T1000 (cell line): Measurements from ENCODE around the gene CACNA1G.

Experiments used
- DNase-seq: peaks from one replicate; lab custom pipeline; 2025; ENCODE audit warnings: mixed read lengths; lab: John Stamatoyannopoulos, UW

The CACNA1G gene

DNA sequence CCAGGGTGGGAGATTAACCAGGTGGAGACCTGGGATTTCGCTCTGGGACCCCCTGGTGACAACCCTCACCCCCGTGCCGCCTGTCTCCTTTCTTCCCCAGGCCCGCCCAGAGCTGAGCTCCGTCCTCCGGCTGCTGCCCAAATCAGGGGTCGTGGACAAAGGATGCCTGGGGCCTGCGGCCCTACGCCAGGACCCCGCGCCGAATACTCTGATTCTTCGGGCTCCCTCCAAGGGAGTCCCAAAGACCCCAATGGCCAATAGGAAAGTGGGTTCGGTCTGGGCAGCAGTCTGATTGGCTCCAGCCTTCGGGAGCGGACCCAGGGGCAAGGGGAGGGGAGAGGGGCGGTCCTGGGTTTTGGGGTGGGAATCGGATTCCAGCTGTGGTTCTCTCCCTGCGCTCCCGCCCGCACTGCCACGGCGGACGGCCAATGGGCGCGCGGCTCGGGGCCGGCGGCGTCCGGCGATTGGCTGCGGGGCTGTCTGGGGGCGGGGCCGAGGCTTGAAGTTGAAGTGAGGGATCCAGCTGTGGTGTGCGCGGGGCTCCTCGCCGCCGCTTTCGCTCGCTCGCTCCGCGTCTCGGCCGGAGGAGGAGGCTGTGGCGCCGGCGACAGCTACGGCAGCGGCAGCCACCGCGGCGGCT, at the start of gene CACNA1G:
Gene CACNA1G, plus strand, starts transcription at position 531 of the 640 bp plus-strand sequence. CDS start 745 bp downstream, outside the sequence.
- DNase-seq = peak; percentile 90

DNA sequence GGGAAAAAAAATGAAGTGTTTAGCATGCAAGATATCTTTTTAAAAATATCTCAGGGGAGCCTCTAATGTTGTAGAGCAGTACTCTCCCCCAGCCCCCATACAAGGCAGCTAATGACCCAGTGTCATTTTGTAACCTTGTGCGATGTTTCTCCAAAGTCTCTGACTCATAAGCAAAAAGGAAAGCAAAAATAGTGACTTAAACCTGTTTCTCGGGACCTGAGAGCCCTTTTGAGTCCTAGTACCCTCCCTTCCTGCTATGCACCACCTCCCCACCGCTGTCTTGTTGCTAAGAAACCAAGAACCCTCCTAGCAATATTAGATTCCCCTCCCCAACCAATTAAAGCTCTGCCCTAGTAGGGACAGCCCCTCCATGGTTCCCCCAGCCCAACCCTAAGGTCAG, 49.5 kb upstream of the CACNA1G start:
- no peak for DNase-seq

DNA sequence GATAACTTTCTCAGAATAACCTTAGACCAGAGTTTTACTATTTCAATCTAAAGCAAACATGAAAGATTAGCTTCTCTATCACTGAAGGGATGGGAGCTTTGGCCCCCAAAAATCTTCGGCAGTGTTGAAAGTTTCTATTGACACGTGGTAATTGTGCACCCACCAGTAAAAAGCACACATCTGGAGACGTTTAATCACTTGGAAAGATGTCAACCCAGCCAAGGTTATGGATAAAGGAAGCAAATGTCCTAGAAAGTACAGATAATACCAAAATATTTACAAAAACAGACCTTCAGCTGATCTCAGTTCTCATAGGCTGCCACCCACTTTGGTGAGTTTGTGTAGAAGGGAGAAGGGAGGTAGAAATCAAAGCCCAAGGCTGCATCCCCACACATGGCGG, 47.0 kb upstream of the CACNA1G start:
- DNase-seq = no peak

DNA sequence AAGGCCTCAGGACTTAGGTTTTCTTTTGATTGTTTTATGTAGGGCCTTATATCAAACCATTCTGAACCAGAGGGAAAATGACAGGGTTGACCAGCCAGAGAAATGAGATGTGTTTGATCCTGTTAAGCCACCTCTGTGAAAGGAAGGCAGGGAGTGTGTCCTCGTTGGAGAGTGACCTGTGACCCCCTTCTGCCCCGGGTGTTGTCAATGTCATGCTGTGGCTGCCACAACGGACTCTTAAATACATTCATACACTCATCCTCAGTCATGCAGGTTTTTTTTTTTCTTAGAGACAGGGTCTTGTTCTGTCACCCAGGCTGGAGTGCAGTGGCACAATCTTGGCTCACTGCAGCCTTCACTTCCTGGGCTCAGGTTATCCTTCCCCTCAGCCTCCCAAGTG, 46.1 kb upstream of the CACNA1G start:
- no peak for DNase-seq

DNA sequence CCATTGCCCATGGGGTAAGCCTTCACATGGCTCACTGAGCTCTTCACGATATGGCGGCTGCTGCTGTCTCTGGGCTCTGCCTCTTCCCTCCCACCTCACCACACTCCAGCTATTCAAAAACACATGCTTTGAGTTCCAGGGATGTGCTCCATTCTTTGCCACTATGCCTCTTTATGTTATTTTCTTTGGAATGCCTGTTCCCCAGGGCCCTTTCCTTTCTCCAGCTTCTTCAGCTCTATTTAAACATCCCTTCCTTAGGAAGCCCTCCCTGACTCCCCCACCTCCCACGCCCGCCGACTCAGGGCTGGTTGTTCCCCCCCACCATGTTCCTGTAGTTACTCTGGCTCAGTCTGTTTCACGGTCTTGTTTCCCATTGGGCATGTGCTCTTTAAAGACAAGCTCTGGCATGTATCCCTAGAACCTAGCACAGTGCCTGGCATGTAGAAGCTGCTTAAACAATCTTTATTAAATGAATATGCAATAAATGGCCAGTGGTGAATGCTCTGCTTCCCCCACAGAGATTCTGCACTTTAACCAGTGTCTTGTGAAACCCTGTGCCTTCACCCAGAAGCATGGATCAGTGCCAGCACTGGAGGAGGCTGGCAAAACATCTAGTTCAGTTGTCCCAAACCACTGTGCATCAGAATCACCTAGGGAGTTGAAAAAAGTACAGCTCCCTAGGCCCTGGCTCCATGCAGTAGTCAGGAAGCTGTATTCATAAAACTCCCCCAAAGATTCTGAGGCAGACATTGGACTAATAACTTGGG, 45.4 kb upstream of the CACNA1G start:
- DNase-seq = no peak

DNA sequence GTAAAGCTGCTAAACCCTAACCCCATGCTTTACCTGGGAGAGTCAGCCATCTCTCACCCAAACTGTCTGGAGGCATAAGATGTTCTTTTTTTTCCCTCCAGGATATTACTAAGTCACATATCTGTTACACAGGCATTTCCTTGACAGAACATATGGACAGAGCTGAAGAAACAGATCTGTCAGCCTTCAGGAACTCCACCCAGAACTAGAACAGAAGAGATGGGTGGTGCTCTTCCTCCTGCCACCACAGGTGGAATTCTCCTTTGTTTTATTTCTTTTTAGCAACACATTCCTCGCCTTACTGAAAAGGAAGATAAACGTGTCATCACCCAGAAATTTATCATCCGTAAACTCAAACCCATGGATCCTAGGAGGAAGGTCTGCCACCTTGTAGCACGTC, 43.5 kb upstream of the CACNA1G start:
- no peak for DNase-seq

DNA sequence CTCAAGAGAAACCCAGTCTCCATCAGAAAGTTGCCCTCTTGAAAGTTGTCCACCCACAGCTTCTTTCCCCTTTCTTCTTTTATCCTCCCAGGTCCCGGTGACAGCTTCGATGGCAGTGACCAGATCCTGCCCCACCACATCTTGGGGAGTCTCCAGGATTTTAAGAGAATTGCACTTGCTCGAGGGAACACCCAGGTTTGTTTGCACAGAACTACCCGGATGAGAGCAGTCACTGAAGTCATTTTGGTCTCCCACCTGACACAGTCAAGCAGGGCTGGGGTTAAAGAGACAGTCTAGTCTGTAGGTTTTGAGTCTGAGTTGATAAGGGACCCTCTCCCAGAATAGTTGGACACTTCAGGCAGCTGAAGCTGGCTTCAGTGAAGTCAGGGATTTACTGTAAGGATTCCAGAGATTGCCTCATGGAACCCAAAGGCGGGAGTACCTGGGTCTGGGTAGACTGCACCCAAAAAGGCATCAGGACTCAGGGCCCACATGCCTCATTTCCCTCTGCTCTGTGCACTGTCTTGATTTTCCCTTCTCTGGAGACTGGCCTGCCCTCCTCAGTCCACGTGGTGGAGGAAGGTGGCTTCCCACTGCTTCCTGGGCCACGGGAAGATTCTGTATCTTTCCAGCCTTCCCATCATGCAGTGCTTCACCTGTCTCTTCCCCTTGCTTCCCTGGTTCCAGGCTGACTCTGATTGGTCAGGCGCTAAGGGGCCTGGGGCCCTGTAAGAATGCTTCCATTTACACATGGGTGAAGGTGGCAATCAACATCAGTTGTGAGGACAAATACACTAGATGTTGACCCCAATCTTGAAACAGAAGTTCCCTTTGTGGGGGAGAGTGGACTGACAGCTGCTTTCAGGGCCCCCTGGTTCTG, 42.8 kb upstream of the CACNA1G start:
- DNase-seq = no peak

DNA sequence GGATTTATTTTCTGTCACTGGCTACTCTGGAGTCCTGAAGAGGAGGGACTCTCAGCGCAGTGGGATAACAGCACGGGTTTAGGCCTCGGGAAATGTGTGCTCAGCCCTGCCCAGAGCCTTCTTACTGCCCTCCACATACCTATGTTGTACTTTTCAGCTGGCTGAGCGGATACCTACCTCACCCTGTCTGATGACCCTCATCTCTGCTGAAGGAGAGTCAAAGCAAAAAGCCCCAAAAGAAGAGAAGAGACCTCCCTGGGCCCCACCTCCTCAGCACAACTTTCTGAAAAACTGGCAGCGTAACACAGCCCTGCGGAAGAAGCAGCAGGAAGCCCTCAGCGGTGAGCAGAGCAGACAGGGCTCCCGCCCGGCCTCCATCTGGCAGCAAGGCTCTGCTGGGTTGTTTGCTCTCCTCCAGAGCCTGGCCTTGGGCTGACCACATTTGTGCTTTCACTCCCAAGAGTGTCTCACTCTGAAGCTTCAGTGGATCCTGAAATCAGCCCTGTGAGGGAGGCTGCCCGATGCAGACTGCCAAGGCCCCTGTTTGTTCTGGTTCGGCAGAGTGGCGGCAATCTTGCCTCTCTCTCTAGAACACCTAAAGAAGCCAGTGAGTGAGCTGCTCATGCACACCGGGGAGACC, 42.0 kb upstream of the CACNA1G start:
- no peak for DNase-seq

DNA sequence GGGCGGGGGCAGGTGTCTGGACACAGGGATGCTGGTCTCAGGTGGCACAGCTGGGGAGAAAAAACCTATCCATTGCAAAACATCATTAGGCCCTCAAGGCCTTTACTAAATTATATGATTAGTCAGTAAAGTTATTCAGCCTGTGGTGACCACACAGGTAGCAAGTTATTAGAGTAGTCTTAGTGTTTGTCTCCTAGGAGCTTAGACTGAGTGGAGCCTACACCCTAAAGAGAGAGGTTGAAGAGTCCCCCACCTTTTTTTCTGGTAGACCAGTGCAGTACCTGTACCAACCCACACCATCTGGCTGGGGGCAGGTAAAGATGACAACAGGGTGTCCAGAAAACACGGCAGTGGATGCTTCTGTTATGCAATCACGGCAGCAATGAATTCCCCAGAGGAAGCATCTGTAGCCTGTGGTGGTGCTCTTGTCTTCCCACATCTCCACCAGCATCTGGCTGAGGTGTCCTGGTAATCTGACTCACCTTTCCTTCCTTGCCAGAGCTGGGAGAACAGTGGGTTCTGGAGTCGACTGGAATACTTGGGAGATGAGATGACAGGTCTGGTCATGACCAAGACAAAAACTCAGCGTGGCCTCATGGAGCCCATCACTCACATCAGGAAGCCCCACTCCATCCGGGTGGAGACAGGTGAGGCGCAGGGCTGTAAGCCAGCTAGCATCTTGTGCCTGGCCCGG, 41.2 kb upstream of the CACNA1G start:
- DNase-seq = no peak

DNA sequence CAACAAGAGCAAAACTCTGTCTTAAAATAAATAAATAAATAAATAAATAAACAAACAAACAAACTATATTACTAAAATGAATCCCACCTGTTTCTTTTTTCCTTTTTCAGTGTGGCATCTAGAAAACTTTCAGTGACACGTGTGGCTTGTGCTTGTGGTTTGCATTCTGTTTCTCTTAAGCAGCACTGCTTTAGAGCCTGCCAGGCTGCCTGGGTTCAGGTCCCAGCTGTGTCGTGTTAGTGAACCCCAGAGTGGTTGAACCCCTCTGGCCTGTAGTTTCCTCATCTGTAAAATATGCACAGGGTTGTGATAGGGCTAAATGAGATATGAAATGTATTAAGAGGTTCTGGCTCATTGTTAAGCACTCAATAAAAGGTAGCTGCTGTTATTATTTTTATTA, 40.0 kb upstream of the CACNA1G start:
- DNase-seq = no peak

DNA sequence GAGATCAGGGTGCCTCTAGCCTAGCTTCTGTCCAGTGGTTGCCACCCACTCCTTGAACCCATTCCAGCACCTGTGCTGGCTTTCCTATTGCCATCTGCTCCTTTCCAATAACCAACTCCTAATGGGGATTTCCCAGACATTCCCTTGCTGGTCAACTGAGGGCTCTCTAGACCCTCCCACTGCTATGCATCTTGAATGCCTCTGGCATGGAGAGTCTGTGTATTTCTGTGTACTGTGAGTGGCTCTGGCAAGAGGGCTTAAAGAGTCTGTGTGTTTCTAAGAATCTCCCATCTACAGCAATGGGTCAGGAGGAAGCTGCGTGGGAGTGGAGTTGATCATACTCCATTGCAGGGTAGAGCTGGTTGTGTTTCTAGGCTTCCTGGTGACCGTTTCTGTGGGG, 39.0 kb upstream of the CACNA1G start:
- no peak for DNase-seq

DNA sequence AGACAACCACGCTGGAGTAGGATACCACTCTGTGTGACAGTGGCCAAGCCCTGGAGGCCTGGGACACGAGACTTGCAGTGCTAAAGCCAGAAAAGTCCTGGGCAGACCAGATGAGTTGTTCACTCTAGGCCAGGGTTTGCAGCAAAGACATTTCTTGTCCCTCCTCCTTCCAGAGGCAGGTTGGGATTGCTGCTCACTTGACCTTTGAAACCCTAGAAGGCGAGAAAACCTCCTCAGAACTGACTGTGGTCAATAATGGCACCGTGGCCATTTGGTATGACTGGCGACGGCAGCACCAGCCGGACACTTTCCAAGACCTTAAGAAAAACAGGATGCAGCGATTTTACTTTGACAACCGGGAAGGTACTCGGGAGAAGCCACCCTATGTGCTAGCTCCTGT, 37.7 kb upstream of the CACNA1G start:
- no peak for DNase-seq

DNA sequence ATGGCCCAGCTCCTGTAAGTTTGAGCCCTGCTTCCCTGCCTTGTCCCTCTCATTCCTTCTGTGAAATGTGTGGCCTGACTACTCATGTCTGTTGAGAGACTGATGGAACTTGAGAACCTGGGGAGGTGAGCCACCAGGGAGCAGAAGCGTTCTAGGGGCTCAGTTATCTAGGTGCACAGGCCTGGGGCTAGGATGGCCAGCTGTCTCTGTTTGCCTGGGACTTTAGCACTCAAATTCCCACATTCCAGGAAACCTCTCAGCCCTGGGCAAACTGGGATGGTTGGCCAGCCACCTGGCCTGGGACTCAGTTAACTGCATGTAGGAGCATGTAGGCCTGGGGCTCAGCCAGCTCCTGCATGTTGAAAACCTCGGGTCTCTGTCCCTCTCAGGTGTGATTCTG, 37.3 kb upstream of the CACNA1G start:
- DNase-seq = no peak

DNA sequence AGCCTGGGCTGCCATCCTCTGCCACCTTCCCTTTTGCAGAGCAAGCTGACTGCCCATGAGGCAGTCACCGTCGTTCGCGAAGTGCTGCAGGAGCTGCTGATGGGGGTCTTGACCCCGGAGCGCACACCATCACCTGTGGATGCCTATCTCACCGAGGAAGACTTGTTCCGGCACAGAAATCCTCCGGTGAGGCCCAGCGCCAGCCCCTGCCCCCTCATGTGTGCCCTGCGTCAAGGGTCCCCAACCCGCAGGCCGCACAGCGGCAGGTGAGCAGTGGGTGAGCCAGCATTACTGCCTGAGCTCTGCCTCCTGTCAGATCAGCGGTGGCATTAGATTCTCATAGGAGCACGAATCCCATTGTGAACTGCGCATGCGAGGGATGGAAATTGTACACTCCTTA, 35.7 kb upstream of the CACNA1G start:
- DNase-seq = no peak

DNA sequence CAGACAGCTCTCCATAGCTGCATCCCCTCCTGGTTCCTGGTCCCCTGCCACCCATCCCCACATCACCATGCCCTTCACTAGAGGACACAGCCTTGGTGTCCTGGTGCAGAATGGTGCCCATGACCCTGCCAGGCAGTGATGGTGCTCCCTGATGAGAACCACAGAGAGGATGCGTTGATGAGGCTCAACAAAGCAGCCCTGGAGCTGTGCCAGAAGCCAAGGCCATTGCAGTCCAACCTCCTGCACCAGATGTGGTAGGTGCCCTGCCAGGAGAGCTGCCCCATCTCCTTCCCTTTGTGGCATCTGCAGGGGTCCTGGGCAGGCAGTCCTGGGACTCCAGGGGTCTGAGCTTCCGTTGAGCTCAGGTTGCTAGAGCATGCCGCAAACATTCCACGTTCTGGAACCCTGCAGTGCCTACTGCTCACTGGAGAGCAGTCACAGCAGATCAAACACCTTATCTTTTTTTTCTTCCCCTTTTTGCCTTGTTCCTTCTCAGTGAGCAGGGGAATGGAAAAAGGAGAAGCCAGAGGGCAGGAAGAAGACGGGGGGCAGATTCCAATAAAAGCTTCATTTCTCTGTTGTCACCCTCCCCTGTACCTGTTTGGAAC, 33.3 kb upstream of the CACNA1G start:
- DNase-seq = no peak

DNA sequence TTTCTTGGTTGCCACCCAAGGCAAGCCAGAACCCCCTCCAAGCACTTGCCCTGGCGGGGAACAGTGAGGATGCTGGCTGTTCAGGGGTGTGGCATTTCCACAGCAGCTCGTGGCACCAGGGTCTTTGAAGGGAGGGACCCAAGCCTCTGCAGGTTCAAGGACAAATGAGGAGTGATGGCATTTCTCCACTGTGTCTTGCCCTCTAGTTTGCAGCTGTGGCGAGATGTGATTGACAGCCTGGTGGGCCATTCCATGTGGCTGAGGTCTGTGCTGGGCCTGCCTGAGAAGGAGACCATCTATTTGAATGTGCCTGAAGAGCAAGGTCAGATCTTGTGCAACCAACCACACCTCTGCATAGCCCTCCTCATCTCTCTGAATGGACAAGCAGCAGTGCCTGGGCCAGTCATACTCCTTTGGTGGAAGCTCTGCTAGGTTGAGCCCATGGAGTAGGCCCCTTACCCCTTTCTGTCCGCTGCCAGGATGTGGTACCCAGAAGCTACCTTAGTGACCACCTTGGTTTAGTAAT, 32.5 kb upstream of the CACNA1G start:
- no peak for DNase-seq

DNA sequence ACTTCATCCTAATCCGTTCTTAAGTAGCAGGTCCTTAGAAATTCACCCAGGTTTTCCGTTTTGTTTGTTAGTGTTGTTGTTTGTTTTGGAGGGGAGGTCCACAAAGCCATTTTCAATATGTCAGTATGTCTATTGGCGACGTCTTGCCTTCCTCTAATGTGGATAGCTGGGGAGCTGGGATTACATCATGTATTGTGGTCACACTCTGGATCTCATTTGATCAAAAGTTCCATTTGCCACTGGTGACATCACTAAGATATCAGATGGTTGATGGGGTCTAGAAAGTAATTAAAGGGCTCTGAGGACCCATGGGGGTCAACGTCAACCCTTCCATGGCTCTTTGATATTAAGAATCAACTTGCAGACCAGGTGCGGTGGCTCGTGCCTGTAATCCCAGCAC, 30.7 kb upstream of the CACNA1G start:
- DNase-seq = no peak

DNA sequence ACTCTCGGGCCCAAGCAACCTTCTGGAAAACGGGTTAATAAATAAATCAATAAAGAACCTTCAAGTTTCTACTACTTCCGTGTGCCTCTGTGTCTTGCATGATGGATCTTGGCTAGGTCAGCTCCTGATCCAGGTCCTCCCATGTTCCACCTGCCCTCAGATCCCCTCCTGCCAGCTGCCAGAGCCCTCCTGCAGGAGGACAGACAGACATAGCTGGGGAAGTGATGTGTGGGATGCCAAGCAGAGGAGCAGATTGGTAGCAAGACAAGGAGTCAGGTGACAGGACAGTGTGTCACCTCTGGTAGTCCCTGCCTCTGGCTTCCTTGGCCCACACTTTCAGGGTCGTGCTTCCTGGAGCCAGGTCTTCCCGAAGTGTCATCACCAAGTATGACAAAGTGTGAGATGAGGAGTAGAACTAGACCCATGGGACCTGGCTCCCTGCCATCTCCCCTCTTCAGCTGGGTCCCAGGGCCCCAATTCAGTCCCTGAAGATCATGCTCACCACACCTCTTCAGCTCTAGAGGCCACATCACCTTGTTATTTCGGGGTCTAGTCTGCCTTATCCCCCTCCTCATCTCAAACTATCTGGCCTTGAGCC, 29.0 kb upstream of the CACNA1G start:
- no peak for DNase-seq

DNA sequence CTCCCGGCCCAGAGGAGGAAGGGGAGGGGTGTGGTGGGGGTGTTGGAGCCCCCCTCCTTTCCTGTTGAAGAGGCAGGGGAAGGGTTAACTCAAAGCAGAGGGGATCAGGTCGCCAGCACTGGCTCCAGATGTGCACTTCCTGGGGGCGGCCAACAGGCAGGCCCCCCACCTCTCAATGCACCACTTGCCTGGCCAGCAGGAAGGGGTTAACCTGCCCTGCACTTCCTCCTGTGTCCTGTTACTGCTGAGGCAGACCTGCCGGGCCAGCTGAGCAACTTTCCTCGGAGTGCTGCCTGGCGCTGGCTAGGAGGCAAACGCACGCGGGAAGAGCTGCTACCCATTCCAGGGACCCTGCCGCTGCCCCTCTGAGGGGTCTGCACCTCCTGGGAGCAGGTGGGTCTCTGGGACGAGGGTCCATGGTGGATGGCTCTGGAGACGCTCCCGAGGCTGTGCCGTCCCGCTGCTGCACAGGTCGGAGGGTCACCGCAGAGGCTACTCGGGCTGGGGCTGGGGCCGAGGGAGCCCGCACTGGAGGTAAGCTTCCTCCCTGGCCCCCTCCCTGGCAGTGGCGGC, 28.0 kb upstream of the CACNA1G start, which contains the start of gene EPN3:
Gene EPN3, plus strand, starts transcription at position 284 of the 573 bp plus-strand sequence. CDS start 3,822 bp downstream, outside the sequence.
- DNase-seq = no peak

DNA sequence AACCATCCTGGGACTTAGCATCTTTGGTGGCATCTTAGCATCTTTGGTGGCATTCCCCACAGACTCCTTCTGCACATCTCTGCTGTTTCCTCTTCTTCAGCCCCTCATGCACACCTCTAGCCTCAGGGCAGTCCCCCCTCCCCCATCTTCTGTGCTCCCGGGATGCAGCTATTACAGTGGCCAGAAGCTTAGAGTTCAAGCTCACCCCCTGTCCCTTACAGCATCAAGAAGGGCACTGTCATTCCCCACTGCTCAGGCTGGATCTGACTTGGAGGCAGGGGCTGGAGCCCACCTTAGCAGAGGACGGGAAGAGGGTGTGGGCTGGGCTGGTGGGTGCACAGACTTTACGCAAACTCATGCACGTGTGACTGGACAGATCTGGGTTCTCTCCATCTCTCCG, 27.3 kb upstream of the CACNA1G start:
- no peak for DNase-seq
